ENCODE measurements around the gene SMAD6.

Gene SMAD6

DNA sequence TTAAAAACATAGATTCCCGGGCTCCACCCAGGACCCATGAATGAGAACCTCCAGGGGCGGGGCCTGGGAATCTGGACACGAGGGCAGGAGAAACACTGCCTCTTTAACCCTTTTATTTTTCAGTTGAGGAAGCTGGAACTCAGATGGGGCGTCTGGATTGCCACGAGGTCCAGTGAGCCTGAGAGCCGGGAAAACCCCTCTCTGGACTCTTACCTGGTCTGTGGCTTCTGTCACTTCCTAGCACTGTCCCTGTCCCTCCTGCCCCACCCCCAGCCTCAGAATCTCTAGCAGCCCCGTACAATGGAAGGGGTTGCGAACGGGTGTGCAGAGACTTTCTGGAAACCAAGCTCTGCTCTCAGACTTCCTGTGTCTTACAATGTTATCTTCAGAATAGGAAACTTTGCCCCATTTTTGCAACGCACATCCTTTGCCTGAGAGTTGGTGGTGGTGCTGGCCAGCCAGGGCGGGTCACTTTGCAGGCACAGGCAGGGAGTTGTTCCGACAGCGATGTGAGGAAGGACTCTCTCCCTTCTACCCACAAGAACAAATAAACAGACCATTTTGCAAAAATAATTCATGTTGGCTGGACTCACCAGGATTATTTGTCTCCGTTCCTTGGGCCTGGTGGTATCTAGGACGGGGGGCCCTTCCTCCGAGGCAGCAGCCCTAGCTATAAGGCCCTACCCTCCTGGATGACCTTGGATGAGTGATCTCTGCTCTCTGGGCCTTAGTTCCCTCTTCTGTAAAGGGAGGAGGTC, 59.1 kb downstream of the SMAD6 start:
- no peak for DNase-seq

DNA sequence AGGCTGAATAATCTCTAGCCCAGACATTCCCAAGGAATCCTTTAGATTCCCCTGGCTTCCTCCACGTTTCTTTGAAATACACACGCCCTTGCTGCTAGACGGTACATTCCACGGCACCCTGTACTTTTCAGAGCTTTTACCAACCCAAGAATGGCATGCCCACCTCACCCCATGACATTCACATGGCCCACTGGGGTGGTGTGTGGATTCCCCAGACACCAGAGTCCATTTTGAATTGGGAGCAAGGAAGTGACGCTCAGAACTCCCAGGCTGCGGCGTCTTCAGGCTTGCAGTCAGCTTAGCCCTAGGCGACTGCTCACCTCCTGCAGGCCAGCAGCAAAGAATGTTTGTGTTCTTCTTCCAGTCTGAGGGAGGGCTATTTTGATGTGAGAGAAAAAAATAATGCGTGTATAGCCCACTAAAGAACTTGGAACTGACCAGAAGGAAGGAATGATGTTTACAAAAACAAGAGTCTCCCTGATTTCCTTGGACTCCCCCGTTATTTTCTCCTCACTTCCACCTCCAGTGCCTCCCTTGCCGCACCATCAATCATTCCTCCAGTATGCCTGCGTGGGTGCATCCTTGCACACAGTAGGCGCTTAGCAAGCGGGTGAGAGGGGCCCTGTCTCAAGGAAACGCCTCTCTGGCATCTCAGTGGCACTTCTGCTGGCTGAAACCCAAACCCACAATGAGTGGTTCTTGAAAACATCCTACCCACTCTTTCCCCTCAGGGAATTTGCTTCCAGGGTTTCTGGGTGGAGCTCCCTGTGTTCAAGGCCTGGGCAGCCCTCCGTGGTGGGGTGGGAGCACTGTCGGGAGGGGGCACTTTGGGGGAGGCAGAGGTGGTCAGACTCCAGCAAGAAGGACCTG, 59.9 kb downstream of the SMAD6 start:
- DNase-seq: peak; percentile 15 to 20

DNA sequence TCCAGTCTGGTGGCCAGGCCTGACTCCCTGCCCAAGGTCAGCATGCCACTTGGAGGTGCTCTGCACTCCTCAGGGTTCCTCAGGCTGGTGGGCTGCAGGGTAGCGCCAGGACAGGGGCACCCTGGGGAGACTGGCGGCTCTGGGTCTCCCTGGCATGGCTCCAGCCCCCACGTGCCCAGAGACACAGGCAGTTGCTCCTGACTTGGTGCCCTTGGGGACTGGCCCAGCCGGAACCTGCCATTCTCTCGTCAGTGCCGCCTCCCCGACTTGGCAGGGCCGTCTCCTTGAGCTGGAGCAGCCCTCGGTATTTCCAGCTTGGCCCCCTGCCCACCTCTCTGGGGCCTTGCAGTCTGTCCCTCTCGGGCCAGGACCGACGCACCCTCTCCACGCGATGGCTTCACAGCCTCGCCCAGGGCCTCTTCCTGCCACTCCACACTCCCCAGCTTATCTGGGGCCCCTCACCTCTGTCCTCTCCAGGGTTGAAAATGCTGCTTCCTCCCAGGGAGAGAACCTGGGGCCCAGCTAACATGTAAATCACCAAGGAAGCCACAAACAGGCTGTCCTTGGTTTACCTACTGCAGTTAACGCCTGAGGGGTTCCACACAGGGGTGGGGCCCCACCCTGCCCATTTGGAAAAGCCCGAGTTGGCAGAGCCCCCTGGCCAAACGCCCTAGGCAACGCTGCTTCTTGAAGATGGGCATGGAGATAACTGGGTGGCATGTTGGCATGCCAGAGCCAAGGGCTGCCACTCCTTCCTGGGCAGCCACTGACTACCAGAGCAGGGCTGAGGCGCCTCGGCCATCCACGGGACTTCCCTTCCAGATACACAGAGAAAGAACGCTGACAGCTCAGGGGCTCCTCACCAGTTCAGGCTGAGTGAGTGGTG, 61.4 kb downstream of the SMAD6 start:
- no peak for DNase-seq

DNA sequence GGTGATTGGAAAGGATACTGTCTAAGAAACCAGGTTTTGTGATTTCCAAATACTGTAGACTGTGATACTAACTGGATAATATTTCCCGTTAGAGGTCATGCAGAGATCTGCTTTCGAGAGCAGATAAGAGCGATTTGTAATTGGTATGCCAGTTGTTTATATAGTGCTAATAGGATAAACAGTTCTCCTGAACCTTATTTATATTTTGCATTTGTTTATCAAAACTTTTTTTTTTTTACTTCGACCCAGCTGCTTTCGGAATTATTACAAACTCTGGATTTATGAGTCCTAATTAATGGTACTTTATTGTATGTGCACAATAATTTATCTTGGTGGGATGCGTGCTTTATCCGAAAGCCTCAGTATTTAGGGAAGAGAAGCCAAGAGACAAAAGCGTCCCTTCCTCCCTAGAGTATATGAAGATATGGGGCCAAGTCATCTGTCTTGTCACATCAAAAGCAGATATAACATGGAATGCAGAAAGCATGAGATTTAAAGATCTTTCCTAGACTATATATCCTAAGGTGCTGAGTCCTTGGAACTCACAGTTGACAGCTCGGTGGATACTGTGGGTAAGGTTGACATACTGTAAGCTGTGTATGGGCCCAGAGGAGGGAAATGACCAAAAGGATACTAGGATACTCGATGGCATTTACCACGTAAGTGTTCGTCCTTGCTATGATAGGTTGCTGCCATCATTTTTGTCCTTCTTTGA, 62.2 kb downstream of the SMAD6 start:
- DNase-seq: no peak

DNA sequence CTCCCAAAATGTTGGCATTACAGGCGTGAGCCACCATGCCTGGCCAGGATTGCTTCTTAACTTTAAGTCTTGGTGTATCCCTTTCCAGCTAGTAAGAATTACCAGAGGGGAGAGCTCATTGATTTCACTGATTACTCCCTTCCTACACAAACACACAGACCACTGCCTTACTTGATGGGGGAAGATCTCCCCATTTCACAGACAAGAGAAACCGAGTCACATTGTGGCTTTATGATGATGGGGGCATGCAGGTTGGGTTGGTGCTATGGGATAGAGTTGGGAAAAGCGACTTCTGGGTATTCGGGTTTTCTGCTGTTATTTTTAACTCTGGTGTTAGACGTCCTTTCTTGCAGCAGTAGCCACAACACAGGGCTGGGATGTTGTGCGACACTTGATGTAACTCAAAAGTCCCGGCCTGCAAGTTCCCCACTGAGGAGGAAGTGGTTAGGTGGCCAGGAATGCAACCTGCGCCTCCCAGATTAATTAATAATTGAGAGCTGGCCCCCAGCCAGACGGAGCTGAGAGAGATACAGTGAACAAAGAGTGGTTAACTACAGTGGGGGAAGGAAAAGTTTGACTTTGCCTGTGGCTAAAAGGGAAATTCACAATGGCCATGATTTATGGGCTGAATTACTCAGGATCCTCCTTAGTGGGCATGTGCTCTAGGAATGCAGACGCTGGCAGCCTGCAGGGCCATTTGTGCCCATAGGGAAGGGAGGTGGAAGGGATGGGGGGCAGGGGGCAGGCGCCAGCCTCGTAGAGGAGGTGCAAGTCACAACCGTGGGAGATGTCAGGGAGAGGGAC, 63.6 kb downstream of the SMAD6 start:
- peak; percentile 64 to 70 for DNase-seq

DNA sequence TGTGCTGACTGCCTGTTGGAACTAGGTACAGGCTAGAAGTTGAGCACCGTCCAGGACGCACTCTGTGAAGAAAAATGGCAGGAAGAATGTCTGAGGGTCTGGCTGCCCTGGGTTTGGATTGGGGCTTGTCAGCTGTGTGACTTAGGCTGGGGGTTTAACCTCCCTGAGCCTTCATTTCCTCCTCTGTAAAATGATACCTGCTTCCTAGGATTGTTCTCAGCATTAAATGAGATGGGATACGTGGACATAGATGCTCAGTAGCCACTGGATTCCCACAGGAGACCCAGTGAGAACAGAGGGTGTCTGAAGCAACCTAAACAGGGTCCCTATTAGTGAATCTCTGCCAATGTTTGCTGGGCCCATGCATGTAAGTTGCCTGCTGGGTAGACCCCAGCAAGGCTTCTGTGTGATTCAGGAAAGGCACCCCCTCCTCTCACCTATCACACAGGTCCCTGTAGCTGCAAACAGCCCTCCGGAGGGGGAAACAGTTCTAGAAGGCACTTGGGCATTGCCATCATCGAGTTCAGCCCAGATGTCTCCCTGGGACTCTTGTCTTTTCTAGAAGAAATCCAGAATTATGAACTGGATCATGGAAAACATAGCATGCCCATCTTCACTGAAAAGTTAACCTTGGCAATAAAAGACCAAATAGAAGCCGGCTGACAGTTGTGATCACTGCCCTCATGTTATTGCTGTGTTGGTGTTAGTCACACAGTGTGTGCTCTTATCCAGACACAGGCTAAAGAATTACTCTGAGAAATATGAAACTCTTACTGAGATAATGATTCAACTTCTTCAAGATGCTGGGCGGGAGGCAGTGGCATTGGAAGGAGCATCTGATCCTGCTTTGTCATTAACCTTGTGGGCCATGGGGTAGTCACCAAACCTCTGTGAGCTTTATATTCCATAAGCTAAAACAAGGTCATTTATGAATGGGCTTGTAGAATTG, 64.5 kb downstream of the SMAD6 start:
- DNase-seq: no peak

DNA sequence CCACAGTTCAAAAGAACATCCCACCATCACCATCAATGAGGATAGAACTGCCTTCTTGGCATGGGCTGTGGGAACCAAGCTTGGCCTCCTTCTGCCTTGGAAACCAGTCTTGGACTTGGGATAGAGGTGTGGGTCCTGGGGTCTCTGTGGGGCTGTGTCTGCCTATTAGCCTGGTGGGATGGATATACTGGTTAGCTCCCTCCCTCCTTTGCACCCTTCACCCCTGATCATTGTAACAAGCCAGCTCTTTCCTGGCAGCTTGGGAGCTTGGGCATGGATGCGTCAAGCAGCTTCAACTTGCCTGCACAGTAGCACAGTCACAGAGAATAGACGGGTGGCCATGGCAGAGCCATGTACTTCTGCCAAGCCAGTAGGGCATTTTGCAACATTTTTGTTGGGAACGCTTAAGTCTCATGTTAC, 65.2 kb downstream of the SMAD6 start:
- DNase-seq: no peak

DNA sequence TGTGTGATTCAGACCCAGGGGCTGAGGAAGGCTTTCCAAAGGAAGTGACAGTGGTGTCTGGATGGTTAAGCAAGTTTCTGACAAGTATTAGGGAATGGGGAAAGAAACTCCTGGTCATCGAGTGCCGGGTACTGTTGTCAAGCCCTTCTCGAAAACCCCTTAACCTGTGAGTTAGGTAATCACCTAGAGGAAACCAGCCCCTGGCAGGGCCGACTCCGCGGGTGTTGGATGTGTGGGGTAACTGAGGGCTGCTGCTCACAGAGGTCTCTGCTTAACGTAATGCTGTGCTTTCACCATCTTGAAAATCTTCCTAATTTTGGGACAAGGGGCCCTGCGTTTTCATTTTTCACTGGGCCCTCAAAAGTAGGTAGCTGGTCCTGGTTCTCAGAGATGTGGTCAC, 67.0 kb downstream of the SMAD6 start:
- no peak for DNase-seq

DNA sequence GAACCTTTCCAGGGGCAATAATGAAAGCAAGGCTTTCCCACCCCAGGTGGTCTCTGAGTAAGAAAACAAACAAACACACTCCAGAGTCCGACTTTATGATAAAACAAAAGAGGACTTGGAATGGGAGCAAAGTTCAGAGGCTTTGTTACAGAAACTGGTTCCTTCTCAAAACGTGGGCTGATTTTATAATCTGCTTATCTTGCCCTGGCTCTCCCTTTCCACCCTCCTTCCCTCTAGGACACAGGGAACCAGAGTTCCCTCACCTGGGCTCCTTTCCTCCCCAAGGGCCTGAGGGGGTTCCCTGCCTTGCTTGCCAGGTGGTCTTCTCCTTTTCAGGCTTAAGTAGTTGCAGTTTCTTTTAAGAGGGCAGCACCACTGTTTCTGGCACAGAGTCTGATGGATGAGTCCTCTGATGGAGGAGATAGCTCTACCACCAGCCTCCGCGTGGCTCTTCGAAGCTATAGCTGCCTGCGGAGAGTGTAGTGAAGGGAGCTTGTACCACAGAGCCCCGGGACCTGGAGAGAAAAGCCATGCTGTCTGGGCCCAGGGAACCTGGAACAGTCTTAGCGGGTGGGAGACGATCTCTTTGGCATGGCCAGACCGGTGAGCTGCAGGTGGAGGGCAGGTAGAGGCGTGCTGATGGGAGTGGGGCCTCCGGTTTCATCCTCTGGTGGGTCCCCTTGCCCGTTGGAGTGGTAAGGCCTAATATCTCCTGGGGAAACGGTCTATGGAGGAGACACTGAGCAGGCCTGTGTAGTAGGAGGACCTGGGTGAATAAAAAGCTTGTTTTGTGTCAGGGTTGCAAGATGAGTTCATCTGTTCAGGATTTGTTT, 68.7 kb downstream of the SMAD6 start:
- no peak for DNase-seq

DNA sequence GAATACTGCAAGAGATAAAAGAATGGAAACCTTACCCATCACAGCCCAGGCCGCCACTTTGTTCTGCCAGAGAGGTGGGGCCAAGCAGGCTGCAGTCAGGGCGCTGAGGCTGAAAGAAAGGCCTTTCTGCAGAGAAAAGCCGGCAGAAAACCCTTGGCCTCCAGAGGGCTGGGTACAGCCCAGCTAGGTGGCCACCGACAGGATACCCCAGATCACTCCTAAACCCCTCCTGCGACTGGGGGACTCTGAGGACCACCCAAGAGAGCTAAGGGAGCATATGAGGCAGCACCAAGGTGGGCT, 69.3 kb downstream of the SMAD6 start:
- DNase-seq: no peak

DNA sequence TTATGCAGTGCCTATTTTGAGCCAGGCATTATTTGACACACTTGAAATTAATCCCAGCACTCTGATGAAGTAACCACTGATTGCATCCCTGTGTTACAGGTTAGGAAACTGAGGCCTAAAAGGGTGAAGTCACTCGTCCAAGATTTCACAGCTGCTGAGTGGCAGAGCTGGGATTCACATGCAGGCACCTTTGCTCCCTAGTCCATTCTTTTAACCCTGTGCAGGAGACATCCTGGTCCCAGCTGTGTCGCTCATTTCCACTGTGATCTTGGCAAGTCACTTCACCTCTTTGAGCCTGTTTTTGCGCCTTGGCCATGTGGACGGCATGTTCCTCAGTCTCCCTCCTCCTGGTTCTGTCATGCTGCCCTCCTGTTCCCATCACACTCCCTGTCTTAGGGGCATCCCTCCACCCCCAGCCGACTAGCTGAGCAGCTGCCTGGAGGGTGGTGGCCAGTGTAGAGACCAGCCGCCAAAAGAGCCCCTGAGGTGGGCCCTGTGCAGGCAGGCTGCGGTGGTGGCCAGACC, 70.6 kb downstream of the SMAD6 start:
- DNase-seq: no peak

DNA sequence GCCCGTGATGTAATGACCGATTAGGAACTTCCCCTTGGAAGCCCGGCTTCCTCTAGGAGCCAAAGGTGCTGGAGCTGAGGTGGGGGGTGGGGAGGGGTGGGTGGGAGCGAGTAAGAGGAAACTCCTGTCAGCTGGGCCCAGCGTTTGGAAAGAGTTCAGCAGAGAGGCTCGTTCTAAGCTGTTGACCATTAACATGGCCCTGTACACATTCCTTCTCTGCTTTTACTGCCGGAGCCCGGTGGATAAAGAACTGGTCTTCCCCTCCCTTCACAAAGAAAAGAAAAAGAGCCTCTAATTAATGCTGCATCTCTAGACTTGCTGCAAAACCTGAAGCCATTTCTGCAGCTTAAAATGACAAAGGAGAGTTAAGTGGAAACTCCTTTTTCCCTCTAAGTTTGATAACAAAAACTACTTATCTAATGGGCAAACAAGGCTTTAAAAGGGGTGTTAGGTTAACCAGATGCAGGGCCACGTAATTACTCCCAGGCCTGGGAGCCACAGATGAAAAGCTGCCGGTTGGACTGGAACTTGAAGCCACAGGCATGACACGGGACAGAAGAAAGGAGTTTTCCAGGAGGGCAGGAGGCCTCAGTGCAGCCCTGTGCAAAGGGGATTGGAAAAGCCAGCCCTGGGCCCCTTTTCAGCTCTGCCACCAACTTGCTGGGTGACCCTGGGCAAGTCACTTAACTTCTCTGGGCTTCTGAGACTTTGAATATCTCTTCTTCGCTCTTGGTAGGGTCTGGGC, 71.3 kb downstream of the SMAD6 start:
- DNase-seq: peak in 1 of 2 donors; percentile 53

DNA sequence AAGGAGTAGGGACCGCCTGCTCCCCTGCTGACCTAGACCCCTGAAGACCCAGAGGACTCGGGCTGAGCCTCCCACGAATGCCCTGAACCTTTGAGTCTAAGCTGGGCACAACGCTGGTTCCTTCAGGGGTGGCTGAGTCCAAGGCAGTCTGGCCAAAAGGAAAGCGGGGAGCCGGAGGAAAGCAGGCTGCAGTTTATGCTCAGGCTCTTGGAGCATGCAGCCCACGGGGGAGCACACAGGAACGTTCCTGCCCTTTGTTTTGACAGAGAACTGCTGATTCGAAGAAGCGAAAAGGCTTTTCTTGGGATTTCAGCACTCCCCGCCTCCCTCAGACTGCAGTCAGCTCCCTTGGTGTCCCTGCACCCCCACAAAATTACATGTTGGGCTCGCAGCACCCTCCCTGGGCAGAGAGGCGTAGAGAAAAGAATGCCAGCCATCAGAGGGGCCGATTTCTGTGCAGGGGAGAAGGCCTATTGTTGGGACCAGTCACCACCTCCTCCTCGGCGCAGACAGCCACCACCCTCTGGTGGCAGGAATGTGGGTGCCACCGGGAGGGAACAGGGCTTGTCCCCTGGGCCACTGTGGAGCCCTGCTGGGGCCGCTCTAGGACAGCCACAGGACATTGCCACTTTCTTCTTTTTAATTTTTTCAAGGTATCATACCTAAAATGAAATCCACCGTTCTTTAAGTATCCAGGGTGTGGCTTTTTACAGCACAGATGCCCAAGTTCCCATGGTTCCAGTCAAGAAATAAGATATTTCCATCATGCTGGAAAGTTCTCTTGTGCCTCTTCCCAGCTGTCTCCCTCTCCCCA, 72.2 kb downstream of the SMAD6 start:
- DNase-seq: peak; percentile 47 to 66

DNA sequence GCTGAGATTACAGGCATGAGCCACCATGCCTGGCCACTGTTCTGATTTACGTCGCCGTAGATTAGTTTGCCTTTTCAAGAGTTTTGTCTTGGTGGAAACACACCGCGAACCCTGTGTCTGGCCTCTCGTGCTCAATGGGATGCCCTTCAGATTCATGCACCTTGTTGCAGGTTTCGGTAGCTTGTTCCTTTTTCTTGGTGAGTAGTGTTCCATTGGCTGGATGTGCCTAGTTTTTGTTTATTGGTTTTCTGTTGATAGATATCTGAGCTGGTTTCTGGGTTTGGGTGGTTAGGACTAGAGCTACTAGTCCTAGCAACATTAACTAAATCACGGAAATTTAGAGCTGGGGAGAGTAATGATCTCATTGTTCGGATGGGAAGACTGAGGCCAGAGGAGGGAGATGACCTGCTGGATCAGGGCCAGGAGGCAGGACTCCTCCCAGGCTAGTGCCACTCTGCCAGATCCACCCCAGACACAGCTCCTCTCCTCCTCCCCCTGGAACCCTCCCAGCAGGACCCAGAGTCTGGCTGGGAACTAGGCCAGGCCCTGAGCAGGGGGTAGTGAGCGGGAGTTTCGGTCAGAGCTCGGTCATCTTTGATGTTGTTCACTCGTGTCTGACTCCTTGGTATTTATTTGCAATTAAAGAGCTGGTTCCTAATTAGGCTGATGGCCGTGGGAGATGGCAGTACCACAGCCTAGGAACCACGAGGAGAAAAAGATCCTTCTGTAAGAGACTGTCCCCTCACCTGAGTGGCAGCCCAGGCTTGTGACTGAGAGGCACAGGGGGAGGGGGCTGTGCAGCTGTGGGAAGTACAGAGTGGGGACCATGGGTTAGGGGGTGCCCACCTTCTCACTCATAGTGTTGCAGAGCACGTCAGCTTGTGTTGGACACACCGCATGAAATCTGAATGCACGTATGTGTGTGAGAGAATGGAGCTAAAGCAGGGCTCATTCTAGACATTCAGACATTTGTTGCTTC, 73.4 kb downstream of the SMAD6 start:
- no peak for DNase-seq

DNA sequence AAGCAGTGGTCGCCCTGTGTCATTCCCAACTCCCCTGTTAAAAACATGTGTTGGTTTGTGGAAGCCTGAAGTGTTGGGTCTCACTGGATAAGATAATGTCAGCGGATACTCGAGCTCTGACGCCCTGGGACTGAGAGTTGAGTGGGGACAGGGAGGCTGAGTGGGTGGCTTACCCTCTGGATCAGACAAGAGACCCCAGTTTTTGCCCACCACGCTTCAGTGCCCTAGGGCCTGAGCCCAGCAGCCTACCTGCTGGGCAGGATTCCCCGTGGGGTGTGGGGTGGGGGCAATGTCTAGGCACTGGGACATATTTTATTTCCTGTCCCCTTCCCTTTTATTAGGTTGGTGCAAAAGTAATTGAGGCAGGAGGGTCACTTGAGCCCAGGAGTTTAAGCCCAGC, 75.0 kb downstream of the SMAD6 start:
- no peak for DNase-seq

DNA sequence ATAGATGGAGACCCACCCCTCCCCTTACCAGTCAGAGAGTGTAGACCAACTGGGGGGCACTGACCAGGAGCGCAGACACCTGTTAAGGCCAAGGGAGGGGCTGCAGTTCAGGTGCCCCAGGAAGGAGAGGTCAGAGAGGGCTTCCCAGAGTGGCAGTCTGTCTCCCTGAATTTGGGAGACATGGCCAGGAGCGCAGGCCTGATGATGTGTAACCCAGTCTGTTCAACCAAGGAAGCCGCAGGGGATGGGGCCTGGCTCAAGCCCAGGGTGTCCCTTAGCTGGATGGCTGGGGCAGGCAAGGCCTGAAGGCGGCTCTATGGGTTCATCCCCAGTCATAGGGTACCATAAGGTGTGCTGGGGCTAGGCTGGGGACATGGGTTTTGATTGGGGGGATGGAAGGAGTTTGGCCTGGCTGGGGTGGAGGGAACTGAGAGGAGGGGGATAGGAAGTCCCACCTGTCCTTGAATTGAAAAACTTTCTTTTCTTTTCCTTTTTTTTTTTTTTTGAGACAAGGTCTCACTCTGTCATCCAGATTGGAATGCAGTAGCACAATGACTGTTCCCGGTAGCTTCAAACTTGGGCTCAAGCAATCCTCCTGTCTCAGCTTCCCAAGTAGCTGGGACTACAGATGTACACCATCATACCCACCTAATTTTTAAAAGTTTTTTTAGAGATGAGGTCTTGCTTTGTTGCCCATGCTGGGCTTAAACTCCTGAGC, 75.7 kb downstream of the SMAD6 start:
- no peak for DNase-seq
